Left hindlimb (tissue), 1 donor: ENCODE results near the gene ILKAP.
"Not testable (repeated sequence)": the region's sequence is repeated elsewhere in the genome, so short reads cannot be mapped to it uniquely, and the experiment has no call there.

Experiments
- DNase-seq: peaks from one replicate; pipeline ENCODE4 v3.0.0-alpha.2; 2018

Gene ILKAP

DNA sequence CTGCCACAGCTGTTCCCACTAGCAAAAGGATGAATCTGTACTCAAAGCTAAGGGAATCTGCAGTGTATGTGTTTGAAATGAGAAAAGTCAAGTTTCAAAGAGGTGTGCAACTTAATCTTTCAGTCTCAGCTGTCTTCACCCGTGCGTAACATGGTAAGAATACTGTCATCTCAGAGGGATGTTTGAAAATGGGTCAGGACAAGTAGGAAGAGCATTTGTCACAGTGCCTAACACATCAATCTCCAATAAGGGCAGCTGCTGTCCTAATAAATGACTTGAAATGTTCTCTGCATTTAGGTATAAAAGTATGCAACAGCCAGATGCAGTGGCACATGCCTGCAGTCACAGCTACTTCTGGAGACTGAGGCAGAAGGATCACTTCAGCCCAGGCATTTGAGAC, 13.1 kb downstream of the ILKAP start:
- DNase-seq: no peak

- no peak for DNase-seq
Observed at GRCh38 chr2:238187618-238188548, 15.6 kb downstream of the ILKAP start.

GRCh38 chr2:238183821-238184220, 19.7 kb downstream of the ILKAP start:
- no peak for DNase-seq

- no peak for DNase-seq
Observed at GRCh38 chr2:238182362-238182761, 21.1 kb downstream of the ILKAP start.

DNA sequence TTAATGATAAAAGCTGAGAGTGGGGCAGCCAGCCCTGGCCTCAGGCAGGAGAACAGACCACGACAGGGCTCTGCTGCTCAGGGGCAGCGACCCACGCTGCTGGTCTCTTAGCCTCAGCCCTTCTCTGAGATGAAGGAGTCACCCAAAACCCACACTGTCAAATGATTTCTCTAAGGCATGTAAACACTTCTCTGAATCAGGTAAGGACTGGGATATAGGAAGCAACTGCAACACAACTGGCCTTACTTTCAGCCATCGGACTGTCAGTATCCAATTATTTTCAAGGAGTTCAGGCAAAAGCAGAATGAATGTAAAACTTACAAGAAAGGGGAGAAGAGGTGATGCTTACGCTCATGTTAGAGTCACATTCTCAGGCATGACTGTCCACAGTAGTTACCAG, 22.9 kb downstream of the ILKAP start:
- no peak for DNase-seq

GRCh38 chr2:238176613-238177012, 26.9 kb downstream of the ILKAP start:
- DNase-seq: no peak

GRCh38 chr2:238174701-238175100, 28.8 kb downstream of the ILKAP start:
- DNase-seq: no peak

- no peak for DNase-seq
Observed at GRCh38 chr2:238174291-238174690, 29.2 kb downstream of the ILKAP start.

DNA sequence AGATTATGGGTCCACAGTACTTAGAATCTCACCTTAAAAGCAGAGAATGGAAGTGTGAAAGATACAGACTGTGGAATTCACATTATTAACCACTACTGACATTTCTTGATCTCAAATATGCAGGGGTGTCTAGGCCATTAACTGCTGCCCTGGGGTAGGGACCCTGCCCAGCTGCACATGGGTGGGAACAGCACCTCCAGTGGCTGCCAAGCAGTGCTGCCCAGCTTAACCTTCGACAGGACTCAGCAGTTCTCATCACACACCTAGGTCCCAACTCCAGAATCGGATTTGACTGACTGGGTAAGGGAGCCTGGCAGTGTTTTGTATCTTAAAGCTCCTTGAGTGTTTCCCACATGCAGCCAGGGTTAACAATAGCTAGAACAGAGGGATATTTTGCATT, 29.8 kb downstream of the ILKAP start:
- no peak for DNase-seq

DNA sequence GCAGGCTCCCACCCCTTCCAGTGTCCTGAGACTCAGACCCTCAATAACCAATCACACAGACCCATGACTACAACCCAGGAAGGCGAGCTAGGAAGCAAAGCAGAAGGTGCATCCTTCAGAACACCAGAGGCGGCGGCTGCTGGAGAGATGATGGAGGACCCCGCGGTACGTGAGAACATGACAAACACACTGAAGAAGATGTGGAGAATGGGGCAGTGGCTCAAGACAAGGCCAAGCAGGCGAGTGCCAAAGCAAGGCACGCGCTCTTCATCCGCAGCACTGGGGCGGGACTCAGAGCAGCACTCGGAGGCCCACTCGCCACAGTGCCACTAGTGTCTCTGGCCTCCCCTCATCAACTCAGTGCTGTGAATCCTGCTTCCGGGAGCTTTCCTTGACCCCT, 31.1 kb downstream of the ILKAP start:
- DNase-seq: no peak

- no peak for DNase-seq
Observed at GRCh38 chr2:238171575-238172187, 31.8 kb downstream of the ILKAP start.

DNA sequence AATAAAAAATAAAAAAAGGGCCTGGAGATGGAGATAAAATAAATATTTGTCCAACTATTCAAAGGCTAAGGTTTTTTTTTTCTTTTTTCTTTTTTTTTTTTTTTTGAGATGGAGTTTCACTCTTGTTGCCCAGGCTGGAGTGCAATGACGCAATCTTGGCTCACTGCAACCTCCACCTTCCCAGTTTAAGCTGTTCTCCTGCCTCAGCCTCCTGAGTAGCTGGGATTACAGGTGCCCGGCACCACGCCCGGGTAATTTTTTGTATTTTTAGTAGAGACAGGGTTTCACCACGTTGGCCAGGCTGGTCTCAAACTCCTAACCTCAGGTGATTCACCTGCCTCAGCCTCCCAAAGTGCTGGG, 32.4 kb downstream of the ILKAP start:
- not testable (repeated sequence) for DNase-seq

GRCh38 chr2:238170386-238171071, 33.0 kb downstream of the ILKAP start:
- no peak for DNase-seq

DNA sequence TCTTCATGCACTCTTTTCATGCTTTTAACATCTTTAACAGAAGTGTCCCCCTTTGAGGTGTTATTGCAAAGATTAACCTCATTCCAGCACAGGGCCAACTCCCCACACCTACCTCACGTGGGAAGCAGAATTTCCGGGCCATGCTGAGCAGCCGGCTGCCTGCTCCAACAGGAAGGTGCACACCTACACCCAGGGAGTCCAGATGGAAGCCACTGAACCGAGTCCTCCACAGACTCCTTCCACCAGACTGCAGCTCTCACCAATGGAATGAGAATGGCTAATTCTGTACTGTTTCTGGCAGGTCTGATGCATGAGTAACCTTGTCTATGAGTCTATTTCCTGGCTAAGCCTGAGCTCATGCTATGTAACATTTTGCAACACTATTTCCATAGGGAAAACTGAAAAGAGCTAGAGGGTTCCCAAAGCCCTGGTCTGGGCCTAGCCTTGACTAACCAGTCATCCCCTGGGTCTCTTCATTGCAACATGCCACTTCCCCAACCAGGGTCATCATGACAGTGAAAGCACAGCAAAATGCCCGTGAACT, 33.7 kb downstream of the ILKAP start:
- no peak for DNase-seq

DNA sequence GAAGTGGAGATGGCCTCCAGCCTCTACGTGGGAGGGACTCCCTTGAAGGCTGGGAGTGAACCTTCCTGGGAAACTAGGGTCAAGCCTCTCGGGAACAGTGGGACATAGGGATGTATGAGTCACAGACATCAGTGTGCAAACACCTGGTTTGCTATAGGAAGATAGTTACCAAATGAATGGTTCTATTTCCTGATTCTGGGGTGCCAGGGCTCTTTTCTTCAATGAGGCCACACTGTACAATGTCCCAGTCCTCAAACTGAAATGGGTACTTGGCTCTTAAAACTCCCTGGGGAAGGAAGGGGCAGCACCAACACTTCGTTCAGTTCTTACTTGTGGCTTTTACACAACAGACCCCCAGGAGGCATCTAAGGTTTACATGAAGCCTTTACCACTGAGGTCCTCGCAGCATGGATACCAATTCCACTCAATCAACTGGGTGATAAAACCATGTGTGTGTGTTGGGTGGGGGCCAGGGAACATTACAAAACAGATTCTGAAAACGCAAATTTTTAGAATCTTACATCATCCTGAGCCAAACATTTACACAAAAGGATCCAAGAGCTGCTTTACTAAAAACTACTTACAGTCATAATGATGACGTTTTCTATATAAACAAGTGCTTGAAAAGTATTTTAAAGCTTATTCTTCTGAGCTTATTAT, 34.3 kb downstream of the ILKAP start:
- DNase-seq: no peak

GRCh38 chr2:238168196-238169047, 35.1 kb downstream of the ILKAP start:
- no peak for DNase-seq

DNA sequence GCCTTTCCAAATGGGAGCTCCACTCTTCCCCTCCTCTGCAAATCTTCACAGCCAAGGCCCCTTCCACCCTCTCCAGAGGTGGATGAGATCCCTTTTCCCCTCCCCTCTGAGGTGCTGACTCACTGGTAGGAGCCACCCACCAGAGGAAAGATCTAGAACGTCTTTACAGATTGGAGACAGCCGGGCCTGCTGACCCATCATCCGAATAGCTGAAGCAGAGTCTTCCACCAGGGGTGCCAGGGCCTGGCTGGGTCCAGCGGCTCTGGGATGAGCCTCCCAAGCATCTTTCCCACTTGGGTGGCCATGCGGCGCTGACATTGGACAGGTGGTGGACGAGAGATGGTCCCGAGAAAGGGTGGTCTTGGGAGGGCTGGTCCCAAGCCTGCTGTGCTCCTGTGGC, 35.7 kb downstream of the ILKAP start:
- DNase-seq: no peak

DNA sequence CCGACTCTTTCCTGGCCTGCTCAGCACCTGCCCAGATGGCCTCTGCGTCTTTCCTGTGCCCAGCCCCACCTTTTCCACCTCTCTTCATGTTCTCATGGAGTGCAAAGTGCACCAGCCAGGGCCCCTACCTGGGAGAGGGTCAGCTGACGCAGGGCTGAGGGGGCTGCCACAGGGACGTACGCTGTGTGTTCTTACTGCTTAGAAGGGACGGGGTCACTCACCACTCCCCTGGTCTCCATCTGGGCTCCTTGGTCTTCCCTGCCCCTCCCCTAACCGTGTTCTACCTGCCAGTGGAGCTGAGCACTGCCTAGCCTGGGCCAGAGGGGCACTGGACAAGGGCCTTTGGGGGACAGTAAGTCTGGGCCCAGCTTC, 36.2 kb downstream of the ILKAP start:
- DNase-seq: no peak

- no peak for DNase-seq
Observed at GRCh38 chr2:238166391-238167343, 36.8 kb downstream of the ILKAP start.

DNA sequence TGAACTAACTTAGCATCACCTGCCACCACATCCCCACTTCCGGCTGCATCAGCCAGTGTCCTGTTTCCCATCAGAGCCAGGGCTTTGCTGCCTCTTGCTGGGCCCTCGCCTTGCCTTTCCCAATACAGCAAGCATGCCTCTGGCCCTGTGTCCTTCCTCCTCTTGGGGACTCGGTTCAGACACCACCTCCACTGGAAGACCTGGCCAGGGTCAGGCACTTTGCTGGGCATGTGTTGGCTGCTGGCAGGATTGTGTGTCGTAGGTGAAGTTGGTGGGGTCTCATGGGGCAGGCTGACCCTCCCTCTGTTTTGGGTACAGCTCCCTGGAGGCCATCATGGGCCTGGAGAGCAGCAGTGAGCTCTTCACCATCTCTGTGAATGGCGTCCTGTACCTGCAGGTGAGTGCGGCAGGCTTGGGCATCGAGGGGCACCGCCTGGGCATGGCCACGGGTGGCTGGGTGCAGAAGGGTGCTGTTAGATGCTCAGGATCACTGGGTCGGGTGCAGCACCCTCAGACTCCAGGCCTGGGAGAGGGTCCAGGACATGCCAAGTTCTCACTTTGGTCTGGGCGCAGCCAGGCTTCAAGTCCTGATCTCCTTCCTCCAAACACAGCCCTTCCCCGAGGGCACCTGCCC, 38.1 kb downstream of the ILKAP start:
- DNase-seq: no peak
